ENCODE measurements around the gene PLRG1. TPM values are rescaled to one million over a fixed set of nuclear protein-coding genes. Genes with fewer than 3 reads are reported as not detected.

The PLRG1 gene
- total RNA-seq, 2 donors from 2014 or later = 21.1 to 30.1 TPM

DNA sequence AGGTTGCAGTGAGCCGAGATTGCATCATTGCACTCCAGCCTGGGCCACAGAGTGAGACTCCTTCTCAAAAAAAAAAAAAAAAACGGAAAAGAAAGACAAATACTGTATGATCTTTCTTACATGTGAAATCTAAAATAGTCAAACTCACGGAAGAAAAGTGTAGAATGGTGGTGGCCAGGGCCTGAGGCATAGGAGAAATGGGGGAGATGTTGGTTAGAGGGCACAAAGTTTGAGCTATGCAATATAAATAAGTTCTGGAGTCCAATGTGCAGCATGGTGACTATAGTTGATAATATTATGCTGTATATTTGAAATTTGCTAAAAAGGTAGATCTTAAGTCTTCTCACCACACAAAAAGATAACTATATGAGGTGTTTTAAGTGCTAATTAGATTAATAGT is 41.7 kb upstream of the PLRG1 start:
- Histone ChIP-seq H3K36me3 (no peaks in the 10 kb centered on the region), H3K4me3 (no peak overlapping the region), H3K27ac (no peak overlapping the region), H3K27me3 (no peaks in the 10 kb centered on the region), H3K9me3 (no peaks in the 10 kb centered on the region), H3K4me1 (no peaks in the 10 kb centered on the region)
- TF ChIP-seq, protein P1, sequence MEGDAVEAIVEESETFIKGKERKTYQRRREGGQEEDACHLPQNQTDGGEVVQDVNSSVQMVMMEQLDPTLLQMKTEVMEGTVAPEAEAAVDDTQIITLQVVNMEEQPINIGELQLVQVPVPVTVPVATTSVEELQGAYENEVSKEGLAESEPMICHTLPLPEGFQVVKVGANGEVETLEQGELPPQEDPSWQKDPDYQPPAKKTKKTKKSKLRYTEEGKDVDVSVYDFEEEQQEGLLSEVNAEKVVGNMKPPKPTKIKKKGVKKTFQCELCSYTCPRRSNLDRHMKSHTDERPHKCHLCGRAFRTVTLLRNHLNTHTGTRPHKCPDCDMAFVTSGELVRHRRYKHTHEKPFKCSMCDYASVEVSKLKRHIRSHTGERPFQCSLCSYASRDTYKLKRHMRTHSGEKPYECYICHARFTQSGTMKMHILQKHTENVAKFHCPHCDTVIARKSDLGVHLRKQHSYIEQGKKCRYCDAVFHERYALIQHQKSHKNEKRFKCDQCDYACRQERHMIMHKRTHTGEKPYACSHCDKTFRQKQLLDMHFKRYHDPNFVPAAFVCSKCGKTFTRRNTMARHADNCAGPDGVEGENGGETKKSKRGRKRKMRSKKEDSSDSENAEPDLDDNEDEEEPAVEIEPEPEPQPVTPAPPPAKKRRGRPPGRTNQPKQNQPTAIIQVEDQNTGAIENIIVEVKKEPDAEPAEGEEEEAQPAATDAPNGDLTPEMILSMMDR (IDR thresholded peaks at IDR 0.05) = no peak
- DNase-seq (ENCODE audit: low spot score) = no peak

GRCh38 chr4:154590329-154591006 is 40.3 kb upstream of the PLRG1 start, which contains the start of gene FGA:
Gene FGA, minus strand, starts transcription at chr4:154590742. Its CDS starts 55 bp downstream, at chr4:154590687.
- Histone ChIP-seq H3K36me3 (no peaks in the 10 kb centered on the region), H3K27me3 (no peaks in the 10 kb centered on the region), H3K4me1 (no peaks in the 10 kb centered on the region), H3K4me3 (no peak within 1 kb of the TSS), H3K9me3 (no peaks in the 10 kb centered on the region), H3K27ac (no peak within 1 kb of the TSS)
- TF ChIP-seq, protein P1 (IDR thresholded peaks at IDR 0.05) = no peak
- no peak for DNase-seq (ENCODE audit: low spot score)

DNA sequence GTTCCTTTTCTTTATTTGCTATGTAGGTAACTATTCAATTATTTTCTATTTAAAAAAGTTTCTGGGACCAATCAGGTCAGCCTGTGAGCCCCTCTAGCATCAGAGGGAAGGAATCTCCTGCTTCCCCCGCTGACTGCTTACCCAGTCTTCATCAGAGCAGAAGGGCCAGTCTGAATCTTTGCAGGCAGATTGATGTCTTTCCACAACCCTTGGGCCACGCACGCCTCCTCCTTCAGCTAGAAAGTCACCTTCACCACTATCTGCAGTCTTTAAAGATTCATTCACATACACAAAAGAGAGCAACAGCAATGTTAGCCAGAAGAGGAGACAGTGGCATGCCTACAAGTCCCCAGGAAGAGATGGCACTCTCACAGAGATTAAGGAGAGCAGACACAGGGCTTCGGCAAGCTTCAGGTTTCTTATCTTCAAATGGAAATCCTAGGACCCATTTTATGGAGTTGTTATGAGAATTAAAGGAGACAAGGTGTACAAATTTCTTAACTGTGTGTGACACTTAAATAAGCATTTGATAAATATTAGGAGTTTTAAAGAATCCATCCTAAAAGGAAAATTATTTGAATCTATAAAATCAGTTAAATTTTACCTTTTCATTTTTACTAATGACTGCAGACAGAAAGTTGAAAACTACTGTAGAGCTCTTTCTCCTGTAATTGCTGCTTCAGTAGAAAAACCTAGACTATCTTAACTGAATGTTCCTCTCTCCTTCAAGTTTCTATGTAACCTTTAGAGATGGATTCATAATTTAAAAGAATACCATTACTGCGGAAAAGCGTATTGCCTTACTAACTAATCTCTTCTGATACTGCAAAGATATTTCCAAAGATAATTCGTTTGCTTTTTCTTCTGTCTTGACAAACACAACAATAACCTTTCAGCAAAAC is 39.3 kb upstream of the PLRG1 start:
- no peaks in the 10 kb centered on the region for H3K36me3 ChIP-seq

GRCh38 chr4:154588198-154588597 is 38.0 kb upstream of the PLRG1 start:
- TF ChIP-seq, protein P1 (IDR thresholded peaks at IDR 0.05) = no peak
- no peak for DNase-seq (ENCODE audit: low spot score)
- H3K4me3 ChIP-seq = no peak overlapping the region
- H3K9me3 ChIP-seq = no peaks in the 10 kb centered on the region
- H3K27me3 ChIP-seq = no peaks in the 10 kb centered on the region
- H3K36me3 ChIP-seq = no peaks in the 10 kb centered on the region
- H3K27ac ChIP-seq = no peak overlapping the region
- H3K4me1 ChIP-seq = no peaks in the 10 kb centered on the region

More for the DNA sequence above, 39.3 kb upstream of the PLRG1 start:
- no peaks in the 10 kb centered on the region for H3K4me1 ChIP-seq
- H3K9me3 ChIP-seq = no peaks in the 10 kb centered on the region
- no peak overlapping the region for H3K27ac ChIP-seq
- no peak overlapping the region for H3K4me3 ChIP-seq
- H3K27me3 ChIP-seq = no peaks in the 10 kb centered on the region
- no peak for DNase-seq (ENCODE audit: low spot score)
- TF ChIP-seq, protein P1 (IDR thresholded peaks at IDR 0.05) = no peak

GRCh38 chr4:154586296-154587033 is 36.3 kb upstream of the PLRG1 start:
- DNase-seq (ENCODE audit: low spot score) = no peak
- TF ChIP-seq, protein P1 (IDR thresholded peaks at IDR 0.05) = no peak
- Histone ChIP-seq H3K27me3 (no peaks in the 10 kb centered on the region), H3K4me3 (no peak overlapping the region), H3K27ac (no peak overlapping the region), H3K9me3 (no peaks in the 10 kb centered on the region), H3K36me3 (no peaks in the 10 kb centered on the region), H3K4me1 (no peaks in the 10 kb centered on the region)

Data from right atrium auricular region (tissue), 2 donors.